WTC11 (cell line): ENCODE data around the gene C10orf90.

Experiments
- CREB1 ChIP-seq: sonication (generic); formaldehyde crosslinking; IDR thresholded peaks from 2 replicates; pipeline ENCODE4 v1.8.0; 2023; ENCODE audit warnings: mild to moderate bottlenecking, missing genetic modification reagents
- ELF4 ChIP-seq: sonication (generic); formaldehyde crosslinking; IDR thresholded peaks from 2 replicates; pipeline ENCODE4 v1.8.1; 2022; ENCODE audit warnings: low read depth, mild to moderate bottlenecking, moderate library complexity, missing genetic modification reagents
- FOXK1 ChIP-seq: sonication (generic); formaldehyde crosslinking; IDR thresholded peaks from 2 replicates; pipeline ENCODE4 v1.8.0; 2022; ENCODE audit warnings: mild to moderate bottlenecking, moderate library complexity, missing genetic modification reagents
- JUN ChIP-seq: sonication (generic); formaldehyde crosslinking; IDR thresholded peaks from 2 replicates; pipeline ENCODE4 v1.8.0; 2023; ENCODE audit warnings: mild to moderate bottlenecking, missing genetic modification reagents
- ZNF121 ChIP-seq: sonication (generic); formaldehyde crosslinking; IDR thresholded peaks from 2 replicates; pipeline ENCODE4 v1.8.0; 2023; ENCODE audit warnings: missing genetic modification reagents
- ZNF138 ChIP-seq: sonication (generic); formaldehyde crosslinking; conservative IDR thresholded peaks from 2 replicates; pipeline ENCODE4 v1.8.1; 2022; ENCODE audit warnings: mild to moderate bottlenecking, moderate library complexity, missing genetic modification reagents
- TF ChIP-seq, protein P1 (sequence below): fragments of 200-600 bp; IDR thresholded peaks from 2 replicates; pipeline ENCODE4 v1.8.0; 2022; ENCODE audit warnings: antibody characterized with exemption
- TF ChIP-seq, protein P2 (sequence below): sonication (generic); formaldehyde crosslinking; IDR thresholded peaks from 2 replicates; pipeline ENCODE4 v1.8.0; 2022; ENCODE audit warnings: mild to moderate bottlenecking, missing genetic modification reagents
- TF ChIP-seq, protein P3 (sequence below): sonication (generic); formaldehyde crosslinking; IDR thresholded peaks from 2 replicates; pipeline ENCODE4 v1.8.1; 2023; ENCODE audit warnings: mild to moderate bottlenecking, missing genetic modification reagents, moderate library complexity
- TF ChIP-seq, protein P4 (sequence below): sonication (generic); formaldehyde crosslinking; IDR thresholded peaks from 2 replicates; pipeline ENCODE4 v1.8.1; 2022; ENCODE audit warnings: missing genetic modification reagents, borderline replicate concordance
- TF ChIP-seq, protein P5 (sequence below): sonication (generic); formaldehyde crosslinking; conservative IDR thresholded peaks from 2 replicates; pipeline ENCODE4 v1.8.1; 2023; ENCODE audit warnings: mild to moderate bottlenecking, low read depth, missing genetic modification reagents, moderate library complexity
- TF ChIP-seq, protein P6 (sequence below): sonication (generic); formaldehyde crosslinking; IDR thresholded peaks from 2 replicates; pipeline ENCODE4 v1.8.1; 2023; ENCODE audit warnings: mild to moderate bottlenecking, missing genetic modification reagents, borderline replicate concordance

DNA sequence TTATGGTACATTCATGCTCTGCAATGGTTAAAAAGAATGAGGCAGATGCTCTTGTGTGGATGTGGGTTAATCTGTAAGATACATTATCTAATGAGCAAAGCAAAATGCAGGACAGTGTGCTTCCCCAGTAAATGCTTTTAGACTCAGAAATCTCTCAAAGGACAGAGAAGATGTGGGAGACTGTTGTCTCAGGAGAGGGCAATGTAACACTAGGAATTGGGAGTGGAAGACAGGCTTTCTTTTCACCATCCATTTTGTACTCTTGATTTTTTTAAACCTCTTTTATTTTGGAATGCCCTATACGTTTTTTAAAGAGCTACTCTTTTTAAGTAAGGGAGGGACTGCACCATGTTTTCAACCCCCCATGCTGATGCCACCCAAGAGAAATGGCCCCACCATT, 204.7 kb downstream of the C10orf90 start:
- TF ChIP-seq, protein P1, sequence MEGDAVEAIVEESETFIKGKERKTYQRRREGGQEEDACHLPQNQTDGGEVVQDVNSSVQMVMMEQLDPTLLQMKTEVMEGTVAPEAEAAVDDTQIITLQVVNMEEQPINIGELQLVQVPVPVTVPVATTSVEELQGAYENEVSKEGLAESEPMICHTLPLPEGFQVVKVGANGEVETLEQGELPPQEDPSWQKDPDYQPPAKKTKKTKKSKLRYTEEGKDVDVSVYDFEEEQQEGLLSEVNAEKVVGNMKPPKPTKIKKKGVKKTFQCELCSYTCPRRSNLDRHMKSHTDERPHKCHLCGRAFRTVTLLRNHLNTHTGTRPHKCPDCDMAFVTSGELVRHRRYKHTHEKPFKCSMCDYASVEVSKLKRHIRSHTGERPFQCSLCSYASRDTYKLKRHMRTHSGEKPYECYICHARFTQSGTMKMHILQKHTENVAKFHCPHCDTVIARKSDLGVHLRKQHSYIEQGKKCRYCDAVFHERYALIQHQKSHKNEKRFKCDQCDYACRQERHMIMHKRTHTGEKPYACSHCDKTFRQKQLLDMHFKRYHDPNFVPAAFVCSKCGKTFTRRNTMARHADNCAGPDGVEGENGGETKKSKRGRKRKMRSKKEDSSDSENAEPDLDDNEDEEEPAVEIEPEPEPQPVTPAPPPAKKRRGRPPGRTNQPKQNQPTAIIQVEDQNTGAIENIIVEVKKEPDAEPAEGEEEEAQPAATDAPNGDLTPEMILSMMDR, result no peak
- TF ChIP-seq CREB1 (CRISPR knock-in tag), result no peak
- no peak for TF ChIP-seq FOXK1
- TF ChIP-seq, protein P2, sequence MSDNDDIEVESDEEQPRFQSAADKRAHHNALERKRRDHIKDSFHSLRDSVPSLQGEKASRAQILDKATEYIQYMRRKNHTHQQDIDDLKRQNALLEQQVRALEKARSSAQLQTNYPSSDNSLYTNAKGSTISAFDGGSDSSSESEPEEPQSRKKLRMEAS, result no peak
- TF ChIP-seq ZNF121, result no peak
- TF ChIP-seq, protein P3, sequence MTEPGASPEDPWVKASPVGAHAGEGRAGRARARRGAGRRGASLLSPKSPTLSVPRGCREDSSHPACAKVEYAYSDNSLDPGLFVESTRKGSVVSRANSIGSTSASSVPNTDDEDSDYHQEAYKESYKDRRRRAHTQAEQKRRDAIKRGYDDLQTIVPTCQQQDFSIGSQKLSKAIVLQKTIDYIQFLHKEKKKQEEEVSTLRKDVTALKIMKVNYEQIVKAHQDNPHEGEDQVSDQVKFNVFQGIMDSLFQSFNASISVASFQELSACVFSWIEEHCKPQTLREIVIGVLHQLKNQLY (CRISPR knock-in tag), result no peak
- TF ChIP-seq, protein P4, sequence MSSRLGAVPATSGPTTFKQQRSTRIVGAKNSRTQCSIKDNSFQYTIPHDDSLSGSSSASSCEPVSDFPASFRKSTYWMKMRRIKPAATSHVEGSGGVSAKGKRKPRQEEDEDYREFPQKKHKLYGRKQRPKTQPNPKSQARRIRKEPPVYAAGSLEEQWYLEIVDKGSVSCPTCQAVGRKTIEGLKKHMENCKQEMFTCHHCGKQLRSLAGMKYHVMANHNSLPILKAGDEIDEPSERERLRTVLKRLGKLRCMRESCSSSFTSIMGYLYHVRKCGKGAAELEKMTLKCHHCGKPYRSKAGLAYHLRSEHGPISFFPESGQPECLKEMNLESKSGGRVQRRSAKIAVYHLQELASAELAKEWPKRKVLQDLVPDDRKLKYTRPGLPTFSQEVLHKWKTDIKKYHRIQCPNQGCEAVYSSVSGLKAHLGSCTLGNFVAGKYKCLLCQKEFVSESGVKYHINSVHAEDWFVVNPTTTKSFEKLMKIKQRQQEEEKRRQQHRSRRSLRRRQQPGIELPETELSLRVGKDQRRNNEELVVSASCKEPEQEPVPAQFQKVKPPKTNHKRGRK, result no peak
- no peak for TF ChIP-seq JUN
- no peak for TF ChIP-seq ZNF138 (CRISPR knock-in tag)
- TF ChIP-seq, protein P5, sequence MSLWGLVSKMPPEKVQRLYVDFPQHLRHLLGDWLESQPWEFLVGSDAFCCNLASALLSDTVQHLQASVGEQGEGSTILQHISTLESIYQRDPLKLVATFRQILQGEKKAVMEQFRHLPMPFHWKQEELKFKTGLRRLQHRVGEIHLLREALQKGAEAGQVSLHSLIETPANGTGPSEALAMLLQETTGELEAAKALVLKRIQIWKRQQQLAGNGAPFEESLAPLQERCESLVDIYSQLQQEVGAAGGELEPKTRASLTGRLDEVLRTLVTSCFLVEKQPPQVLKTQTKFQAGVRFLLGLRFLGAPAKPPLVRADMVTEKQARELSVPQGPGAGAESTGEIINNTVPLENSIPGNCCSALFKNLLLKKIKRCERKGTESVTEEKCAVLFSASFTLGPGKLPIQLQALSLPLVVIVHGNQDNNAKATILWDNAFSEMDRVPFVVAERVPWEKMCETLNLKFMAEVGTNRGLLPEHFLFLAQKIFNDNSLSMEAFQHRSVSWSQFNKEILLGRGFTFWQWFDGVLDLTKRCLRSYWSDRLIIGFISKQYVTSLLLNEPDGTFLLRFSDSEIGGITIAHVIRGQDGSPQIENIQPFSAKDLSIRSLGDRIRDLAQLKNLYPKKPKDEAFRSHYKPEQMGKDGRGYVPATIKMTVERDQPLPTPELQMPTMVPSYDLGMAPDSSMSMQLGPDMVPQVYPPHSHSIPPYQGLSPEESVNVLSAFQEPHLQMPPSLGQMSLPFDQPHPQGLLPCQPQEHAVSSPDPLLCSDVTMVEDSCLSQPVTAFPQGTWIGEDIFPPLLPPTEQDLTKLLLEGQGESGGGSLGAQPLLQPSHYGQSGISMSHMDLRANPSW, result no peak
- no peak for TF ChIP-seq ELF4 (CRISPR knock-in tag)
- TF ChIP-seq, protein P6, sequence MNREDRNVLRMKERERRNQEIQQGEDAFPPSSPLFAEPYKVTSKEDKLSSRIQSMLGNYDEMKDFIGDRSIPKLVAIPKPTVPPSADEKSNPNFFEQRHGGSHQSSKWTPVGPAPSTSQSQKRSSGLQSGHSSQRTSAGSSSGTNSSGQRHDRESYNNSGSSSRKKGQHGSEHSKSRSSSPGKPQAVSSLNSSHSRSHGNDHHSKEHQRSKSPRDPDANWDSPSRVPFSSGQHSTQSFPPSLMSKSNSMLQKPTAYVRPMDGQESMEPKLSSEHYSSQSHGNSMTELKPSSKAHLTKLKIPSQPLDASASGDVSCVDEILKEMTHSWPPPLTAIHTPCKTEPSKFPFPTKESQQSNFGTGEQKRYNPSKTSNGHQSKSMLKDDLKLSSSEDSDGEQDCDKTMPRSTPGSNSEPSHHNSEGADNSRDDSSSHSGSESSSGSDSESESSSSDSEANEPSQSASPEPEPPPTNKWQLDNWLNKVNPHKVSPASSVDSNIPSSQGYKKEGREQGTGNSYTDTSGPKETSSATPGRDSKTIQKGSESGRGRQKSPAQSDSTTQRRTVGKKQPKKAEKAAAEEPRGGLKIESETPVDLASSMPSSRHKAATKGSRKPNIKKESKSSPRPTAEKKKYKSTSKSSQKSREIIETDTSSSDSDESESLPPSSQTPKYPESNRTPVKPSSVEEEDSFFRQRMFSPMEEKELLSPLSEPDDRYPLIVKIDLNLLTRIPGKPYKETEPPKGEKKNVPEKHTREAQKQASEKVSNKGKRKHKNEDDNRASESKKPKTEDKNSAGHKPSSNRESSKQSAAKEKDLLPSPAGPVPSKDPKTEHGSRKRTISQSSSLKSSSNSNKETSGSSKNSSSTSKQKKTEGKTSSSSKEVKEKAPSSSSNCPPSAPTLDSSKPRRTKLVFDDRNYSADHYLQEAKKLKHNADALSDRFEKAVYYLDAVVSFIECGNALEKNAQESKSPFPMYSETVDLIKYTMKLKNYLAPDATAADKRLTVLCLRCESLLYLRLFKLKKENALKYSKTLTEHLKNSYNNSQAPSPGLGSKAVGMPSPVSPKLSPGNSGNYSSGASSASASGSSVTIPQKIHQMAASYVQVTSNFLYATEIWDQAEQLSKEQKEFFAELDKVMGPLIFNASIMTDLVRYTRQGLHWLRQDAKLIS (CRISPR knock-in tag), result no peak
